Gastrocnemius medialis (tissue), 4 donors: Measurements from ENCODE around the gene ALK. TPM values are rescaled to one million over a fixed set of nuclear protein-coding genes. Genes with fewer than 3 reads are reported as not detected.

Experiments
- ATAC-seq, 2 donors: fragments of 150-250 bp; one replicate each; pipeline ENCODE4 v1.9.1; 2016
- DNase-seq, 2 donors: peaks; one replicate each; pipeline ENCODE4 v3.0.0-alpha.2; 2019
- H3K27ac ChIP-seq, 4 donors: fragments of 200-600 bp; sonication (generic); 1 replicate in 1 of 4; 2 replicates in 3 of 4; pipeline ENCODE4 v1.5.1; 2016 to 2018; ENCODE audit warnings: mild to moderate bottlenecking in 2 of 4, moderate library complexity in 1 of 4
- H3K27me3 ChIP-seq, 3 donors: fragments of 200-600 bp; sonication (generic) in 2 of 3; 1 replicate in 1 of 3; 2 replicates in 2 of 3; pipeline versions ENCODE4 v1.5.1 to v1.6.0; 2016 to 2019; ENCODE audit warnings: mild to moderate bottlenecking in 1 of 3, moderate library complexity in 1 of 3
- H3K36me3 ChIP-seq, 2 donors: fragments of 200-600 bp; sonication (generic) in 1 of 2; one replicate each; pipeline ENCODE4 v1.5.1; 2017 to 2018
- H3K4me1 ChIP-seq, 2 donors: fragments of 200-600 bp; sonication (generic) in 1 of 2; one replicate each; pipeline ENCODE4 v1.5.1; 2016 to 2017; ENCODE audit warnings: mild to moderate bottlenecking in 2 of 2
- H3K4me3 ChIP-seq, 4 donors: fragments of 200-600 bp; sonication (generic) in 3 of 4; 1 replicate in 1 of 4; 2 replicates in 3 of 4; pipeline ENCODE4 v1.5.1; 2016 to 2019; ENCODE audit warnings: mild to moderate bottlenecking in 2 of 4
- H3K9me3 ChIP-seq, 3 donors: fragments of 200-600 bp; sonication (generic) in 2 of 3; 1 replicate in 1 of 3; 2 replicates in 2 of 3; pipeline ENCODE4 v1.5.1; 2016 to 2019
- CTCF ChIP-seq, 5 experiments: fragments of 450-650 bp in 3 of 5; fragments of 200-600 bp in 2 of 5; sonication (generic) in 2 of 5; IDR thresholded peaks in 4 of 5; conservative IDR thresholded peaks in 1 of 5; 1 replicate in 4 of 5; 2 replicates in 1 of 5; pipeline ENCODE4 v1.5.1; 2016 to 2019; ENCODE audit warnings: antibody characterized with exemption in 5 of 5, mild to moderate bottlenecking in 3 of 5, moderate library complexity in 3 of 5
- POLR2A ChIP-seq, 2 donors: fragments of 450-650 bp; IDR thresholded peaks; one replicate each; pipeline ENCODE4 v1.6.1; 2017; ENCODE audit warnings: antibody characterized with exemption in 2 of 2, mild to moderate bottlenecking in 2 of 2, moderate library complexity in 2 of 2
- in situ Hi-C, 4 donors: fragments of 200-750 bp; cut with MboI; loops; one replicate each; pipeline versions ENCODE4 v1.15.0 to v1.8.0; 2017; ENCODE audit warnings: low sequenced_read_pairs in 4 of 4
- intact Hi-C: fragments of 100-400 bp; cut with DNase I; formaldehyde crosslinking; loops from one replicate; pipeline ENCODE4 v1.15.1; 2023; ENCODE audit warnings: low total_unique reads
- total RNA-seq, 4 donors: library from RNA; depleted of rRNA; stranded (reverse); fragments of >200 nt; gene quantifications; one replicate each; pipeline versions ENCODE4 v1.1.0 to v1.2.3, GENCODE V29; 2016

ALK gene
- total RNA-seq, 4 donors from 2014 or later: not detected

GRCh38 chr2:29146197-29146596, 775.2 kb downstream of the ALK start:
- H3K27me3 ChIP-seq: no peaks in the 10 kb centered on the region
- no peak overlapping the region for H3K4me3 ChIP-seq
- H3K4me1 ChIP-seq: no peaks in the 10 kb centered on the region
- no peak for ATAC-seq
- DNase-seq: no peak
- intact Hi-C loops: no loop called here
- H3K9me3 ChIP-seq: no peaks in the 10 kb centered on the region
- in situ Hi-C loops: no loop called here
- H3K36me3 ChIP-seq: peaks cover 0 to 26% of the 10 kb centered on the region in 2 donors
- TF ChIP-seq CTCF (IDR thresholded peaks at IDR 0.05 in 4 of 5, conservative IDR thresholded peaks at IDR 0.05 in 1 of 5) (no peak), POLR2A (IDR thresholded peaks at IDR 0.05) (no peak)
- H3K27ac ChIP-seq: no peak overlapping the region

GRCh38 chr2:29143657-29144056, 777.7 kb downstream of the ALK start:
- no peak for TF ChIP-seq POLR2A (IDR thresholded peaks at IDR 0.05)
- TF ChIP-seq CTCF (IDR thresholded peaks at IDR 0.05 in 4 of 5, conservative IDR thresholded peaks at IDR 0.05 in 1 of 5): no peak
- H3K27me3 ChIP-seq: no peaks in the 10 kb centered on the region
- no peak overlapping the region for H3K4me3 ChIP-seq
- H3K9me3 ChIP-seq: no peaks in the 10 kb centered on the region
- no peak overlapping the region for H3K27ac ChIP-seq
- no peaks in the 10 kb centered on the region for H3K4me1 ChIP-seq
- intact Hi-C loops: no loop called here
- in situ Hi-C loops: no loop called here
- peaks cover 0 to 26% of the 10 kb centered on the region in 2 donors for H3K36me3 ChIP-seq
- DNase-seq (peak in 1 of 2 donors; percentile 25), ATAC-seq (peak in 1 of 2 donors; percentile 36)

Other genes with a start within 250 kb of the ALK start
- gene YPEL5, start 225.4 kb upstream of the ALK start, total RNA-seq: 10 to 100 TPM; 31.4 to 76.7 (median 53.9) TPM